Right lobe of liver (tissue), 4 donors: ENCODE measurements around the gene CCDC149.

ENCODE experiments used
- CTCF ChIP-seq, 4 donors: fragments of 200-600 bp in 3 of 4; fragments of 450-650 bp in 1 of 4; IDR thresholded peaks; one replicate each; pipeline versions ENCODE4 v1.5.1 to v1.8.0; 2016 to 2022; ENCODE audit warnings: antibody characterized with exemption in 4 of 4, mild to moderate bottlenecking in 2 of 4
- POLR2A ChIP-seq: fragments of 450-650 bp; IDR thresholded peaks from one replicate; pipeline ENCODE4 v1.6.1; 2017; ENCODE audit warnings: antibody characterized with exemption, mild to moderate bottlenecking
- donor health status: DM: no; HTN: no; CAD: no.
- donor health status: DM: no; HTN: no; CAD: no.
- donor health status: DM: no; HTN: yes; CAD: no.

GRCh38 chr4:24765376-24765988, 147.4 kb downstream of the CCDC149 start:
- TF ChIP-seq POLR2A (no peak), CTCF (IDR thresholded peaks at IDR 0.05) (no peak)
